NCI-H1417 treated with DMSO at 0.1 percent for 48 hours (cell line): Measurements from ENCODE around the gene ZFX.
"Not testable (repeated sequence)": the region's sequence is repeated elsewhere in the genome, so short reads cannot be mapped to it uniquely, and the experiment has no call there.

Source experiments
- DNase-seq: peaks from one replicate; lab custom pipeline; 2025; lab: John Stamatoyannopoulos, UW

The ZFX gene

DNA sequence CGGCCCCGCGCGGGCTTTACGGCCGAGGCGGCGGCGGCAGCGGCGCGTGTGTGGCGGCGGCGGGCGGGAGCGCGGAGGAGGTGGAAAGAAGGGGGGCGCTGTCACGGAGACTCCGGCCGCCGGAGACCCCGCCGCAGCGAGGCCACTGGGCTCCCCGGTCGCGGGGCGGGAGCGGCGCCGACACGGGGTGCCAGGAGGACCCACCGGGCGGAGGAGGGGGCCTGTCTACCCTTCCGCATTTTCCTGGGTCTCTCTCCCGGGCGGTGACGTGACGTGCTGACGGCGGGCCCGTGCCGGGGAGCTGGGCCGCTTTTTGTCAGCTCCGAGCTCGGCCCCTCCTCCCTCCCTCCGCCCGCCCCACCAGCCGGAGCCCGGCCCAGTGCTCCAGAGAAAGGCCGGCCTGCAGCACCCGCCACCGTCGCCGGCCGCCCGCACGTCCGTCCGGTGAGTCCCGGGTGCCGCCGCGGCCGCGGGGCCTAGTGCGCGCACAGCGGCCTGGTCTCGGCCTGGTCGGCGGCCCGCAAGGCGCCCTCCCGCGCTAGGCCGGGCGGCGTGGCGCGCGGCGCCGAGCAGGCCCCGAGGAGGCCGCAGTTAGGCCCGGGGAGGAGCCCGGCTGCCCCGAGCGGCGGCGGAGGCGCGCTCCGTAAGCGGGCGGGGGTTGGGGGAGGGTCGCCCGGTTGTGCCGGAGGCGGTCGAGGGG is at the start of gene ZFX:
TSS of gene ZFX (plus strand) at position 379 of the 700 bp plus-strand sequence. CDS start 23,014 bp downstream, outside the sequence.
- DNase-seq, result no peak

DNA sequence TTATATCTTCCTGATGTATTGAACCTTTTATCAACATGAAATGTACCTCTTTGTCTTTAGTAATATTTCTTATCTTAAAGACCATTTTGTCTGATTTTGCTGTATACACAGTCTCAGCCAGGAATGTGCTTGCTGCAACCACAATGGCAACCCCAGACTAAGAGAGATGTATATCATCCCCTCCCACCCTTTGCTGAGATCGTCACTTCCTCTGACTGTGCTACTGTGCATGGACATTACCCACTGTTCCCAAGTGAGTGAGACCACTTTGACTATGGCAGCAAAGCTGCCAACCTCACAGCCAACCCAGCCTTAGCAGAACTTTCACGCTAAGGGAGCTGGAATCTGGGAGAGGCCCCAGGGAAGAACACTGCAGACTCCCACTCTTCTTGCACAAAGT is 48.8 kb upstream of the ZFX start:
- no peak for DNase-seq

DNA sequence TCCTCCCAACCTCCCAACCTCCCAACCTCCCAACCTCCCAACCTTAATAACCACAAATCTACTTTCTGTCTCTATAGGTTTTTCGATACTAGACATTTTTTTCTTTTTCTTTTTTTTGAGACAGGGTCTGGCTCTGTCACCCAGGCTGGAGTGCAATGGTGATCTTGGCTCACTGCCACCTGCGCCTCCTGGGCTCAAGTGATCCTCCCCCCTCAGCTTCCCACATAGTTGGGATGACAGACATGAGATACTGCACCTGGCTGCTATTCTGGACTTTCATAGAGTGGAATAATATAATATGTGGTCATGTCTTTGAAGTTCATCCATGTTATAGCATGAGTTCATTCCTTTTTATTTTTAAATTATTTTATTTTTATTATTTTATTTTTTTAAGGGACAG is 39.5 kb upstream of the ZFX start:
- no peak for DNase-seq

DNA sequence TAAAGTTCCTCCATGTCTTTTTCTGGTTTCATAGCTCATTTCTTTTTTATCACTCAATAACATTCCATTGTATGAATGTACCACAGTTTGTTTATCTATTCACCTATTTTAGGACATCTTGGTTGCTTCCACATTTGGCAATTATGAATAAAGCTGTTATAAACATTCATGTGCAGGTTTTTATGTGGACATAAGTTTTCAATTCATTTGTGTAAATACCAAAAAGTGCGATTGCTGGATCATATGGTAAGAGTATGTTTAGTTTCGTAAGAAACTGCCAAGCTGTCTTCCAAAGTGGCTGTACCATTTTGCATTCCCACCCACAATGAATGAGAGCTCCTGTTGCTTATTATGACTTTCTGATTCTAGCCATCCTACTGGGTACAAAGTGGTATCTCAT is 36.3 kb upstream of the ZFX start:
- no peak for DNase-seq

DNA sequence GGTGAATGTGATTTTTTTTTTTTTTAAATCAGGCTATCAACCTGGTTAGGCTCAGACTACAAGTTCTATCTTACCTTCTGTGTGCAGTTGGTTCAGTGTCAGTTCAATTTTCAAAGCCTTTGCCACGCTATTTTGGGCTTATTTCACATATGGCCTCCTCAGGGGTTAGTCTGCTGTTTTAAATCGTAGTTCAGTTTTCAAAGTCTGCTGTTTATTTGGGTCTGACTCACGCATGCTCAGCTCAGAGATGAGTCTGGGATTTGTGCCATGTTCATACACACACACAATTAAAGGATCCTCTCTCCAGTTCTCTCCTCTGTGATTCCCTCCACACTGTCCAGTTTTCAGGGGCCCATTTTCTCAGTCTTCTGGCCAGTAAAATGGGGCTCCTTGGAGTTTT is 32.3 kb upstream of the ZFX start:
- DNase-seq, result no peak

DNA sequence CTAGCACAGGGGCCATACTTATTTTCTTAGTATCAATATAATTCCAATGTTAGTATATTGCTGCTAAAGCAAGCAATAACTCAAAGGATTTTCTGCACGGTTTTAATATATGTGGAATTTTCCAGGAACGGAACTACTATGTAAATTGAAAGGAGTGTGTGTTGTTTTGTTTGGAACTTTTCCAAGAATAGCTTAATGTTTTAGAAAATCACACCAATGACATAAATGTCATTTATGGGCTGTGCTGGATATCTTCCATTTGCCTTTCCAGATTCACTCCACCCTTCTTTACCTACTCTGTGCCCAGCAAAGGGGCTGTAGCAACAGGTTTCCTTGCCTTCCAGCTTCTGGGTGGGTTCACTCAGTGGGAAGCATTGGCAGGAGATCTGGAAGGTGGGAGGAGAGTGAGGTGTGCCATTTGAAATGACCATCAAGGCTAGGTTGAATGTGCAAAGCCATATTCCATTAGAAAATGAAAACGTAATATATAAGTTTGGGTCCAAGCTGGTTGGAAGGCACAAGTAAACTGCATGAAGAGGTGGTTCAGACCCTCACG is 25.2 kb upstream of the ZFX start:
- no peak for DNase-seq

DNA sequence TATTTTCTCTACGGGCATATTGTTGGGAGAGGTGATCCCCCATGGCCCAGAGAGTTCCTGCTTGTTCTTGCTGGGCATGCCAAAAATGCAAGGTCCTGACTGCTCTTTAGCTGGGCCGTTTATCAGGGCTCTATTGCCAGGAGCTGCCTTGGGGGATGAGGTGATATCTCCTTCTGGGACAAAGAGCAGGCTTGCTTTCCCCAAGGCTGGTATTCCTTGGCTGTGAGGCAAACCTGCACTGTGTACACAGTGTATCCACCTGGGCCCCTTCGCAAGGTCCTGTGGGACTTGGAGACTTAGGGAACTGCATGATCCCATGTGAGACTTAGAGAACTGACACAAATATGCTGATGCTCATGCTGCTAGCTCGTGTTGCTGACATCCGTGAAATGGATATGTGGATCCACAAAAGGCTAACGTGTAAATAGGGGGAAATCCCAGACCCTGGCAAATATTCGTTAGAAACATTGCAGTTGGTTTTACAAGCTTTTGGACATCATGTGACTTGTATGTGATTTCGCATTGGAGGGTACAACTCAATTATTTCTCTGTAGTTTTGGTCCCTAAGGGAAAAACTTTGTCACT is 24.4 kb upstream of the ZFX start:
- no peak for DNase-seq

DNA sequence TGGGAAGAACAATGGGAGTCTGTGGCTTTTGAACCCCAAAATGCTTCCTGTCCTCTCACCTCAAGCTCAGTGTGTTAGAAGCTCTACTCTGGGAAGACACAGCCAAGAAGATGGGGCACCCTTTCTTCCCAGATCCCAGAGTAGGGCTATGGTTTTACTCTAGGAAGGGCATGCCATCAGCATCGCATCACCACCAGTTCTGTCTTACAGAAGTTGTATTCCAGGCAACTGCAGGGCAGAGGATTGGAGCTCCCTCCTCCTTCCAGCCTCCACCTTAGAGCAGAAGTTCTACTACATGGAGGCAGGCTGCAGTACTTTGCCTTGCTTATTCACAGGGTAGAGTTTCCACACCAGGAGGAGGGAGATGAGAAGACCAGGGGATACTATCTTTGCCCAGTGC is 18.1 kb upstream of the ZFX start:
- DNase-seq, result no peak

DNA sequence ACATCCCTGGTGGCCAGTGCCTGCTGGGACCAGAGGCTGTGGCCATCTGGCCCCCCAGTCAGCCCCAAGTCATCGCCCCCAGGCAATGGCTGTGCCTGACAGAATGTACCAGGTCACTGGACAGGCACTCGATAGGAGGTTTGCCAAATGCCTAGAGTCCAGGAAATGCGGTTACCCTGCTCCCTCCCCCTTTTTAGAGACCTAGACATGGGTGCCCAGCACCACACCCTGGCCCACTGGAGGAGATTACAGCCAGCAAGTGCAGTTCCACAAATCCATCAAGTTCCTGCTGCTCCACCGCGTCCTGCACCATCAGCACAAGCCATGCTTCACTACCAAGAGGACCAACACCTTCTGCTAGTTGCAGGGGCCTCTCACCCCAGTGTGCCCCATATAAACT is 16.2 kb upstream of the ZFX start:
- no peak for DNase-seq

DNA sequence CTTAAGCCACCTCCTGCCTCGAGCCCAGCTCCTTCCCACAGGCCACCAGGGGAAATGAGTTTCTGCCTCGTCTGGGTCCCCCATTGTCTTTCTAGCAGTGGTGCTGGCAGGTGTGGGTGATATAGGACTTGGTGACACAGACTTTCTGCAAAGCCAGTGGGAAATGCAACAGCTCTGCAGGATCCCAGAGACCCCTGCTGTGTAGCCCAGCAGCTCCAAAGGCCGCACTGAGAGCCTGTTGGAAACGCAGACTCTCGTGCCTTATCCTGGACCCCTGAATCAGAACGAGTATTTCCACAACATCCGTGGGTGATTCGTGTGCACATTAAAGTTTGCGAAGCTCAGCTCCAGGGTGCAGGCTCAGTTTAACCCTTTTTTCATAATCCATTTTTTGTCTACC is 13.8 kb upstream of the ZFX start:
- DNase-seq, result not testable (repeated sequence)

DNA sequence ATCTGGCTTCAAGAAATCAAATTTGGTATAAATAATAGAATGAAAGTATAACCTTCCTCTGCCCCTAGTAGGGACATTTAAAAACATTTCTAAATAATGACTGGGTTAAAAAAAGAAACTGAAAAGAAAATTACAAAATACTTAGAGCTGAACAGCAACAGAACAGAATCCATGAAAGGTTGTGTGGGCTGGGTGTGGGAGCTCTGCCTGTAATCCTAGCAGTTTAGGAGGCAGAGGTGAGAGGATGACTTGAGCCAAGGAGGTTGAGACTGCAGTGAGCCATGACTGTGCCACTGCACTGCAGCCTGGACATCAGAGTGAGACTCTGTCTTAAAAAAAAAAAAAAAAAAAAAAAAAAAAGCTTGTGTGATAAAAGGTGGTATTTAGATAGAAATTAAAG is 12.3 kb upstream of the ZFX start:
- no peak for DNase-seq

DNA sequence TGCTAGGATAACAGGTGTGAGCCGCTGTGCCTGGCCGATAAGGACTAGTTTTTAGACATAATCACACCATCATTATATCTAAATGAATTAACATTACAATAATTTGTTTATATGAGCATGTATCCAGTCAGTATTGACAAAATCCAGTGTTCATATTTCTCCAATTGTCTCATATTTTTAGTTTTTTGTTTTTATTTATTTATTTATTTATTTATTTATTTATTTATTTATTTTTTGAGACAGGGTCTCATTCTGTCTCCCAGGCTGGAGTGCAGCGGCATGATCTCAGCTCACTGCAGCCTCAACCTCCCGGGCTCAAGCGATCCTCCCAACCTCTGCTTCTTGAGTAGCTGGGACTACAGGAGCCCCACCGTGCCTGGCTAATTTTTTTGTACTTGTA is 5.5 kb upstream of the ZFX start:
- not testable (repeated sequence) for DNase-seq

DNA sequence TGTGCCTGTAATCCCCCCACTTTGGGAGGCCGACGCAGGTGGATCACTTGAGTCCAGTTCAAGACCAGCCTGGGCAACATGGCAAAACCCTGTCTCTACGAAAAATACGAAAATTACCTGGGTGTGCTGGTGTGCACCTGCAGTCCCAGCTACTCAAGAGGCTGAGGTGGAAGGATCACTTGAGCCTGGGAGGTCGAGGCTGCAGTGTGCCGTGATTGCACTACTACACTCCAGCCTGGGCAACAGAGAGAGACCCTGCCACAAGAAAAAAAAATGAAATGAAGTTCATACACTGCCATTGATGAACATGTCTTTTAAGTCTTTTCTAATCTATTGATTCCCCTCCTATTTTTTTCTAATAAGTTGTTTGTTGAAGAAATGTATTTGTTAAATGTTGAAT is 5.0 kb upstream of the ZFX start:
- DNase-seq, result no peak

DNA sequence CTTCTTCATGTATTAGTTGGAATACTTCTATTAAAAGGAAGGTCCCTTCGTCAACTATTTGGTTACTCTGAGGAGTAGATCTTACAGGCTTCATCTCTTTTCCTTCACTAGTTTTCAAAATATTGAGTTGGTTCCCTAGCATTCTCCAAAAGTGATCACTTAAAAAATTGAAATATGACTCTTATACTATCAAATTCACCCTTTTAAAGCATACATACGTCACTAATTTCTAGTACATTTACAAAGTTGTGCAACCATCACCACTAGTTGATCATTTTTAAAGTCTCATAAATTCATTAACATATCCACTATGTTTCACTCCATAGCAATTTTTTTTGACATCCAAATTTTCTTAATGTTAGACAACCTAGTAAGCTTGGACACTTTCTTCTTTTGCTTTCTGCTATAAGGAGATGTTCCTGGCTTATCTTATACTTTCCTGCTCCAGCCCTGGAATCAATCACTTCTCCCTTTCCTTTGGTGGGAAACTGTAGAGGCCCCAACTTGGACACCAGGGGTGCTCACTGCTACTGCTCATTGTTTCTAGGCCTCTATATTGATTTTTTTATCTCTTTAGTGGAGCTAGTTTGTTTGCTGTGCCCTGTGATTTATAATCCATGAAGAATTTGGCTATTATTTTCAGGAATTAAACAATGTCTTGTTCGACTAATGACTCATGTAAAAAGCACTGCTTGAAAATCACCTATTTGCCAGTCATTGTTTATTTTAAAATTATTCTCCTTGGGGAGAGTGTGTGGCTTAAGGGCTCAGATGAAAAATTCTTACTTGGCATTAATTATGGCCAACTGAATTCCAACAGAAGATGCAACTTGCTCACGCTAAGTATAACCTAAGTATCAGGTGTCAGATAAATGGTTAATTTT is 4.0 kb upstream of the ZFX start:
- peak; percentile 34 for DNase-seq

DNA sequence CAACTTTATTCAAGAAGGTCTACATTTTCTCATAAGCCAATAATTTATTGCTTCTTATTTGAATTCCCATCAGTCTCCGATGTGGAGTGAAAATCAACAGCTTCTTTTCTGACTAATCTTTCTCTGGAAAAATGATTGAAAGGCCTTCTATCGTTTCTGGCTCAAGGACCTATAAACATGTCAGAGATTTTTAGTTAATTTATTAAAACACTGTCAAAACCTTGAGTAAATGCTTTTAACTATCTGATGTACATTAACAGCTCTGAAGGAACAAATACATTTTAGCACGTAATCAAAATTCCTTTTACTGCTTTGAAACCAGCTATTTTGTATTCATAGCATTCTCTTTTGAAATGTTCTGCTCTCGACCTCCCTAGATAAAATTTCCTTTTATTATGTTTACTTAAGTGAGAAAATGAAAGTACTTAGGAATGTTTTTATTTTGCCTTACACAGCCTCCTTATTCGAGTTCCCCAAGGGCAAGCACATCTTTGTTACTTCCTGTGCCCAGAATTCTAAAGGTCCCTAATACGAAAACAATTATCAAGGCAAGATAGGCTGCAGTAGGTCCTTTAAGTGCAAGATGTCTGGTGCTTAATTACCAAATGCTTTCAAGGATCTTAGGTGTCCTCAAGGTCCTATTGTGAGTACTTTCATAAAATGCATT is 3.1 kb upstream of the ZFX start:
- no peak for DNase-seq

DNA sequence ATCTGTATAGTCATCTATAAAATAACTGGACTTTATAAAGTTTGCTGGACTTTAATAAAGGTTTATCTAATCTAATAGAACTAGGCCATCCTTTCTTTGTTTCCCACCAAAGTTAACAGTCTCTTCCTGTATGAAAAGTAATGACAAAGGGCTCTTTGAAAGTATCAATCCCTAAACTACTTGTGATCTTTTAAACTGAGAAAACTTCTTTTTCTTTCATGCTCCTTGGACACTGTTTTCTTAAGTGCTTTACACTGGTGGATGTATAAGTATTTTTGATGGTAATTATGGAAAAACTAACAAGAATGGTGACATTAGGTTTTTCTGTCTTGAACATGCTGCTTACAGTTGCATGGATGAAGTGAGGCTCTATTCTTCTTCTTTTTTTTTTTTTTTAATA is 2.4 kb upstream of the ZFX start:
- no peak for DNase-seq

DNA sequence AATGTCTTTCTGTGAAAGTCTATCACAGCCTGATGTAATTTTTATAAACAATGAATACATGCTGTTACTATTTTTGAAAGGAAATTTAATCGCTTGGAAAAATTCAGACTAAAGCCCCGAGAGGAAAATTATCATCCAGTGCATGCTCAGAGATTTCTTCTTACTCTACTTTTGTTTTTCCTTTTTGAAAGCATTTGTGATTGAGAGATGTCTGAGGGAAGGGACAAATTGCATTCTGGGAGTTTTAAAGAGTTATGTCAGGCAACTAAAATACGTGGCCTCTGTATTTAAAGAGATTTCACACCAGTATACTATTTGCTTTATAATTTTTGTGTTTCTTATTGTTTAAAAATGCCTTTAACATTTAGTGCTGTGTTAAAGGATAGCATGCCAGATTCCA is 1.4 kb upstream of the ZFX start:
- DNase-seq, result no peak

DNA sequence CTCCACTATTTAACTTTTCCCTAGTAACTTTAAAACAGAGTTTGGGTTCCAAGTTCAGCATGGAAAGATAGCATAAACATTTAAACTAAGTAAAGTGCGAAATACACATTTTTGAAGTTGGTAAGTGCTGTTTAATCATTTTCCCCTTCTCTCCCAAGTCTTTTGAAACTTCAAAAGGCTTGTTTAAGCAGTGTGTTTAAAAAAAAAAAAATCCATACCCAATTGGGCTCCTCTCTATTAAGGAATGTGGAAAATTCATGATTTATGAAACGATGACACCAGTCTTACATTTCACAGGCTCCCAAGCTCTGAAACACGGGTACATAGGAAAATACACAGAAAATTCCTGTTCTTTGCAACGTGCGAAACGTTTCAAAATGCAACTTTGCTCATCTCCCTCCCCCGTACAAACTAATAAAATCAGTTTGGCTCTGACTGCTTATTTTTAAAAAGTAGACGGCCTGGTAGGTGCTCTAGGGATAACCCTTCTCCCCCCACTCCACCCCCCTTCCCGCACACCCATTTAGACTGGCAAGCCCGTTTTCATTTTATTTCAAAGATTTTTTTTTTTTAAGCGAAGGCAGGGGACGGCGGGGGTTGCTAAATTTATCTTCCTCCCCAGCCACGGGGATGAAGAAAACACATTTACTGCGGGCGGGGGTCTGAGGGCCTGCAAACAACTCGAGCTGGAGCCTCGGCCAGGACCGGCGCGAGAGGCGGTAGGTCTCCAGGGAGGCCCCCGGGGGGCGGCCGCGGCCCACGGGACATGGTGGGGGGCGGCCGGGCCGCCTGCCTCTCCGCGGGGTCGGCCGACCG is 786 bp upstream of the ZFX start:
- DNase-seq, result no peak

DNA sequence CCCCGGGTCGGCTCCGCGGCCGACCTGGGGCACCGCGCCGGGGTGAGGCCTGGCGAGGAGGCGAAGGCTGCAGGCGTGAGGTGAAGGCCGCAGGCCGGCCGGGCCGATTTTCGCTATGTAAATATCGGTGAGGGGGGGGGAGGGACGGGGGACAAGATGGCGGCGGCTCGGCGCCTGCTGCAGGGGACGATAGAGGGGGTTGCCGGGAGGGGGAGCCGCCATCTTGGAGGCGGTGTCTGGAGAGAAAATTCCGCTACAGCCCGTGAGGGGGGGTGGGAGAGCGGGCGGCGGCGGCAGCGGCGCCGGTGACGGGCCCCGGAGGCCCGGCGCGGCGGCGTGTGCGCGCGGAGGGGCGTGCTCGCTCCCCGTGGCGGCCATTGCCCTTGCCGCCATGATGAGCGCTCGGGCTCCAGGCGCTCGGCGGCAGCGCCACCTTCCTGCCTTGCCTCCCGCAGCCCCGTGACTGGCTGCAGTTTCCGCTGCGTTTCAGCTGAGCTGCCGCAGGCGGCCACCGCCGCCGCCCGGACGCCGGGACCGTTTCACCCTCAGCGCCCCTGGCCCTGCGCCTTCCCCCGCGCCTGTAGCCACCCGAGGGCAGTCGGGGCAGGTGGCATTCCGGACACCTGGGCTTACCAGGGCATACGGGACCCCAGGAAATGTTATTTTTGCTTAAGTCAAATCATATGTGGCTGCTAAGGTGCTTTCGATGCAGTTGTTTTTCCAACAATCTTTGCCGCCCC is 692 bp downstream of the ZFX start:
- peak; percentile 91 for DNase-seq

DNA sequence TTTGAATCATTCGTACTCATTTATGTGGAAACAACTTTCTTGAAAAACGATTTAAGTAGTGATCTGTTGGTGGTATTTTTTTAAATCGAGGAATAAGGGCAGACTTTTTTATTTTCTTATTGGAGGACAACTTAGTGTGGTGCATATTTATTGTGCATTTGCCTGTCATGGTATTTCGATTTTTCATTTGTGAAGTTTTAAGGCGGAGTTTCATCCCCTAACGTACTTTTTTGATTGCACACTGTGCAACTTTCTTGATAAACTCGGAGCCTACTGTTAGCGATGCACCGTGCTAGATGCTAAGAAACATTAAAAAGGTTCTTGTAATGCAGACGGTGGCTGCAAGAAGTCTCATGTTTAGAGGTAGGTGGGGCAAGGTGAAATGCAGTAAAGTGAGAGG is 1.4 kb downstream of the ZFX start:
- DNase-seq, result no peak

DNA sequence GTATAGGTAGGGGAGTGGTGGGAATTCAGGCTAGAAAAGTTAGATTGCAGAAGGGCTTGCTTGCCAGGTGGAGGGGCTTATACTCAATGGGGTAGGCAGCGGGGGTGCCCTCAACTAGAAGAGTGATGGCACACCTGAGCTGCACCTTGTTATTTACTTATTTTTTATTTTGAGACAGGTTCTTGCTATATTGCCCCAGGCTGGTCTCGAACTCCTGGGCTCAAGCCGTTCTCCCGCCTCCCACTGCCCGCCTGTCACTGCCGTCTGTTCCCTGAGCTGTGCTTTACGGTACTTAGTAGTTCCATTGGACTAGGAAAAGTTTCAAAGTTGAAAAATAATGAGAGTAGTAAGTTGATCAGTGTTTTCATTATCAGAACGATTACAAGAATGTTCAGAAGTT is 2.0 kb downstream of the ZFX start:
- no peak for DNase-seq
